Stimulated activated CD4-positive, alpha-beta T cell treated with anti-CD3 and anti-CD28 coated beads, Interleukin-2, amount 100 ng/mL, for 4 hours (primary cell): Measurements from ENCODE around the gene SORD.
"Not testable (repeated sequence)": the region's sequence is repeated elsewhere in the genome, so short reads cannot be mapped to it uniquely, and the experiment has no call there.

ENCODE experiments used
- DNase-seq: peaks from one replicate; pipeline ENCODE4 v3.0.0-alpha.2; 2020; ENCODE audit warnings: low read depth

SORD gene

DNA sequence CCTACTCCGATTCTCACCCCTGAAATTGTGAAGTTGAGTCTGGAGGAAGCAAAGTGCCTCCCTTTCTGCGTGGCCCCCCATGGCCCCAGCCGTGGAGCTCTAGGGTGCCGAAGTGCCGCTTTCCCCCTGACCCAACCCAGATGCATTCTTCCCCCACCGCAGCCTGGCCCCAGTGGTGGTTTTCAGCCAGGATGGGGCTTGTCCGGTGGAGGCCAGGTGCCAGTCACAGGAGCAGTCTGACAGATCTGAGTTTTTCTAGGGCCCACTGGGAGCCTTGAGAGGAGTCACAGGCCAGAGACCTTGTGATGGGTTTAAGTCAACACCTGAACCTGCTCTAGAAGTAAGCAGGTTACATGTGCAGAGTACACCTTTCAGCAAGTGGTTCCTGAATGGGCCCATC, 39.3 kb downstream of the SORD start:
- not testable (repeated sequence) for DNase-seq

DNA sequence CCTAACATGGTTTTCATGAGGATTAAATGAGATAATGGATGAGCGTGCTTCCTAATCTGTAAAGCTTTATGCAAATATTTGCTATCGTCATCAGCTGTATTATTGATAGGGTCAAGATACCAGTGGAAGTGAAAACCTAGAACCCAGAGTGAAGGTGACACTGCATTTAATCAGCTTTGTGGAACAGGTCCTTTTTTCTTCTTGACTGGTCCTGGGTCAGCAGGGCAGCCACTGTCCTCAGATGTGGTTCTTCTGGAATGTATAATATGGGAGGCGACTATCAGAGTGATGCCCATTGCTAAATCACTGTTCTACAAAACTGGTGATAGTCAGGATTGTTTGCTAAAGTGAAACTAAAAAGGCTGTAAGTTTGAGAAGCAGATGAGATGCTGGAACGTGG, 41.4 kb downstream of the SORD start:
- no peak for DNase-seq

DNA sequence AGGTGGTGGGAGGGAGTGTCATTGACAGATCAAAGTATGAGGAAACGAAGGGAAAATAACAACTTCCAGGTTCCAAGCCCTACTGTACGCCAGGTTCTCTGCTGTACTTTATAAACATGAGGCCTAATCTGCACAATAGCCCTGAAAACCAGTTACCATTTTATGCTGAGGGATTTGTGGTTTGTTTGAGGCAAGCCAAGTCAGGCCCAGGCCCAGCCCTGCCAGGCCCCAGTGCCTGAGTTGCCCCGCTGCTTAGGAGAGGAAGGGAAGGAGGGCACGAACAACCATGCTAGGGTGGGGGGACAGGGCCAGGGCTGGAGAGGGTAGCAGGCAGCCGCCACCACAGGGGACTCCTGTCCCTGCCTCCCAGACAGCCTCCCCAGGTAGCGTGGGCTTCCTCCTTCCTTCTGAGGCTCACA, 47.0 kb downstream of the SORD start:
- not testable (repeated sequence) for DNase-seq

DNA sequence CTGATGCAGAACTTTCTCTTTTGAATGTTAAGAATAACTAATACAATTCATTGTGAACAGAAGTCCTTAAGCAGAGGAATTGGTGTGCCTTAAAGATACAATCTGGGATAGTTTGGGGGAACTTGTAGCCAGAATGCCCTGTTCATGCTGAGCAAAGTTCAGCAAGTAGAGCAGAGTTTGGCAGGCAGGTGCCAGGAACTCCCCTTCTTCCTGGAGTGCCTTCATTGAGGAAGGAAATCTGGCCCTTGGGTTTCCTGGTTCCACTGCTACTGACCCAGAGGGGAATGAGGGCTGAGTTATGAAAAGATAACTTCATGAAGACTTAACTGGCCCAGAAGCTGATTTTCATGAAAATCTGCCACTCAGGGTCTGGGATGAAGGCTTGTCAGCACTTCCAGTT, 50.6 kb downstream of the SORD start:
- not testable (repeated sequence) for DNase-seq

DNA sequence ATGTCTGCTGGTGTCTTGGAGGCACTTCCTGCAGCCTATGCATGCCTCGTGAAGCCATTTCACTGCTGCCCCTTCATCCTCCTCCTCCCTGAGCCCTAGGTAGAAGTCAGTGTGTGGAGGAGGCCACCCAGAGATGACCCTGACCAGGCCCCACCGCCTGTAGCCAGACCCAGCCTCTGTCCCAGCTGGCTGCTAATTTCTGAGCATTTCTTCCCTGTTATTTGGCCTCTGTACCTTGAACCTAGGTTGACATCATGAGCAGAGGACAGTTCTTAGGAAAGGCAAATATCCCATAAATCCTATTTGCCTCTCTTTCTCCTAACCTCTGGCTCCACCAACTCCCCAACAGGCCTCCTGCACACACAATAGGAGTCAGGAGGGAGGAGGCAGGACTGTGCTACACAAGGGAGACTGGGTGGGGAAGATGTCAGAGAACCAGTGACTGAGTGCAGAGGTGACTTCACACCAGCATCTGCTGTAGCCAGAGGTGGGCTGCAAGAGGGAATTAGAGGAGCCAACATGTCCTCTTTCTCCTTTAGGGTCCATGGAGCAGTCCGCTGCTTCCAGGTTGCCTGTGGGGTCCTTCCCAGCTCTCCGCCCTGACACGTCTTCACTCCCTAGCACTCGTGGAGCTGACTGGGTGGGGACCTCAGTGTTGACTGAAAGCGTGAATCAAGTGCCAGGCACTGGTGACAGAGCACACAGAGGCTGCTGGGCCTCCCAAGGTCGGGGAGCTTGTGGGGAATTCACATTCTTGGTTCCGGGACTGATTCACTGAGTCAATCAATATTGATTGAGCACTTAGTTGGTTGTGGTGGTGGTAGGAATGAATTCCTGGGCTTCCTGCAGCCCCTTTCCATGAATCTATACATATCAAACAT, 52.7 kb downstream of the SORD start:
- DNase-seq, result not testable (repeated sequence)

DNA sequence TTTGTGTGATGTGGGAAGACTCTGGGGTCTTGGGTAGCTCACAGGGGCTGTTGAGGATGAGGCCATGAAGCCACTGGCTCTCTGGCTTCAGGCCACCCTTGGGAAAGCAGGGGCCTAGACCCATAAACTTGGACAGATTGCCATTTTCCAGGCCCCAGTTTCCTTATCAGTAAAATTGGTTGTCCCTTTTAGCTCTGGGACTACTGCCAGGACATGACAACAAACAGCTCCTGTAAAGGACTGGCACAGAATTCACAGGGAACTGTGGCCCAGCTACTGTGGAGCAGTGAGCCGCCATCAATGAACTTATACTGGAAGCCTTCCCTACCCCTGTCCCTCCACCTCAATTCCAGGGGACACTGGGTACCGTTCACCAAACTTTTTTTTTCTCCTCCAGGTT, 54.4 kb downstream of the SORD start:
- DNase-seq, result not testable (repeated sequence)

DNA sequence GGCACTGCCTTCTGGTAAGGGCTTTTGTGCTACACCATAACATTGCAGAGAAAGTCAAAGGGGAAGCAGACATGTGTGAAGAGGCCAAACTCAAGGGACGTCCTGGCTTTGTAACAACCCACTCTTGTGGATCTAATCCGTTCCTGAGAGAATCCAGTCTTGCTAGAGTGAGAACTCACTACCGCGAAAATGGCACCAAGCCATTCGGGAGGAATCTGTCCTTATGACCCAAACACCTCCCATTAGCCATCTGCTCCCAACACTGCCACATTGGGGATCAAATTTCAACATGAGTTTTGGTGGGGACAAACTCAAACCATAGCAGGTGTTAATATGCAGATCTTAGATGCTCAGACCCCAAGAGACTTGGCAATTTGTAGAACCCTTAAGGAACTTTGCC, 56.2 kb downstream of the SORD start:
- DNase-seq, result not testable (repeated sequence)

DNA sequence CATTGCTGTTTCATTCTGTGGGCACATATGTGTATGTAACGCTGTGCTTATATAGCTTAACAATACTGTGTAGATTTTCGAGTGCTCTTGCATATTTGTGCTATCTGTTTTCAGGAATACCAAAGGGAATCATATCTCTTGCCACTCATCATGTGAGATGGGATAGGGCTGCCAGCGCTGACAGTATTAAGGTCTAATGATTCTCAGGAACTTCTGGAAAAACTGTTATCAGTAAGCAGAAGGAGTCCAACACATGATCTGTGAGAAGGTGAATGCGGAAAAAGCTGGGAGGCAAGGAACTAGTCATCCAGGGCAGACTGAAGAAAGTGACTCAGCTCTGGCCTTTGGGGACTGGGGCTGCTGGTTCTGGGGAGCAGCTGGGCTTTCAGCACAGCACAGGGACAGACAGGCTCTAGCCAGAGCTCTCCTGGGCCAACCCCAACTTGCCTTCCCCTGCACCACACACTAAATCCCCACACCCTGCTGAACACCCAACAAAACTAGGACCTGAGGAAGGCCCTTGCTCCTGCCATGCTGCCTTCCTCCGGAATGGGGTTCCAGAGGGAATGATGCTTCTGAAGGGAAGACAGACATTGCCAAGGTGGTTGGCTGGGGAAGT, 56.7 kb downstream of the SORD start:
- DNase-seq, result not testable (repeated sequence)

DNA sequence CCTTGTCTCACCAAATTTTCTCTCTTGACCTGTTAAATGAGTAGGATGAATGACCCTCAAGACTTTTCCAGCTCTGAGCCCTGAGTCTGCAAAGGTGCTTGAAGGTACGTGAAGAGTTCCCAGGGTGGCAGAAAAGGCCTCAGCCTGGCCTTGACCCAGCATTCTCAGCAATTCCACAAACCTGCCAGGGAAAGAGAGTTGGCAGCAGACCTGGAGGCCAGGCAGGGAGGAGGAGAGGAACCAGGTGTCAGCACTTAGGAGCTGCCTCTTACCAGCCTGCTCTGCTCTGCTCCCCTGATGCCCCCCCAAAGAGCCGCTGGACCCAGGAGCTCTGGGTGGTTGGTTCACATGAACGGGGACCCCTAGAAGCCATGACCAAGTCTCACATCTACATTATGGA, 57.6 kb downstream of the SORD start:
- not testable (repeated sequence) for DNase-seq

DNA sequence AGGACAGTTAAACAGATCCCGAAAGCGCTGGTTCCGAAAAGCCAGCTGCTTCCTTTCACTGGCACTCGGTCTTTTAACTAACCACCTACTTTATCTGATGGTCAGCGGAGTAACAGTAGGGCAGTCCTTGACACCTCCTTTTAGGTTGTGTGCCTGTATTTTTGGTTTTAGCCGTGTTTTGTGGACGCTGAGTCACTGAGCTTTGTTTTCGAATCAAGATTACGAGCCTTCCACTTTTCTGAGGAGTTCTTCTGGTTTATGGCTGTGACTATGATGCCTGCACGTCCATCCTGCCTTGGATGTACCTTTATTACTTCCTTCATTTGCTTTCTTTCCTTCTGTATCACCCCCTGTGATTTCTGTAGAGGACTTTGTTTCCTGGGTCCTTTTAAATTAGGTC, 59.4 kb downstream of the SORD start:
- DNase-seq, result not testable (repeated sequence)

DNA sequence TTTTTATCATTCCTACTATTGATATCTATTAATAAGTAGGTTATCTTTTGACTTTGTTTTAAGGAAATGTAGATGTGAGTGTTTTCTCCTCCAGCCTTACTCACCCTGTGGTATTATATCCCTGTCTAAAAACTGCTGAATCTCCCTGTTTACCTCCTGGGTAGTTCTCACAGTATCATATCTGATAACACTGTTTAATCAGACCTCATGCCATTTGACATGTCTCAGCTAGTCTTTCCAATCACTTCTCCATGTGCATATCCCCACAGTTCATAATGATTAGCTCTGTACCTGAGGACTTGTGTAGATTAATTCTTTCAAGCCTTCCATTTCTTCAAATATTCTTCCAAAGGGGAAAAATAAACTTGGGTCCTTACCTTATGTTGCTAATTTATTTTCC, 60.2 kb downstream of the SORD start:
- no peak for DNase-seq

DNA sequence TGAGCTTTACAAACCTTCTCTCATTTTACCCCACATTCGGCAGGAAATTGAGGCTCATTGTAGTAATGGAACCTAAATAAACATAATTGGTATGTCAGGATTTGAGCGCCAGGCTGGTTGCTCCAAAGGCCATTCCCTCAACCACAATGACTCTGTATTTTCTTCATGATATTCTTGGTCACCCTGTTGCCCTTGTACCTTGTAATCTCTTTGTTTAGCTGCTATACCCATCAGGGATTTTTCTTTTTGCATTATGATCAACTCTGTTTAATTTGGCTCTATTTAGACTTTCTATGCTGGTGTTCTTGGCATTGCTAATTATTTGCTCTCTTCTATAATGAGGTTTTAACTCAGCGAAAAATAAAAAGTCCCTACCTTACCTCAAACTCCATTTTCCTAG, 61.2 kb downstream of the SORD start:
- no peak for DNase-seq

DNA sequence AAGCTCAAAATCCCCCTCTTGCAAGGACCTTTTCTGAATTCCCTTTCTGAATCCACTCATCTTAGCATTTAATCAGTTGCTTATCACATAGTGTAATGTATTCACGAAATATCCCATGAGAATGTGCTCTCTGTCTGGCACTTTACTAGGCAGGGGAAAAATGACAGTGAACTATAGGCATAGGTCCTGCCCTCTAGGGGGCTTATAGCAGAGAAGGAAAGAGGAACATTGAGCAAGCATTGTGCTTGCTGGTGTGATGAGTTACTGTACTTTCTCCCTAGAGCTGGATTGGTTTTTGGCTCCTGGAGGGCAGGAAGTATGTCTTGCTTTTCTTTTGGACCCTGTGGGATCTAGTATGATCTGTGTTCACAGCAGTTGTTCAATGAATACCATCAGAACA, 64.5 kb downstream of the SORD start:
- no peak for DNase-seq

DNA sequence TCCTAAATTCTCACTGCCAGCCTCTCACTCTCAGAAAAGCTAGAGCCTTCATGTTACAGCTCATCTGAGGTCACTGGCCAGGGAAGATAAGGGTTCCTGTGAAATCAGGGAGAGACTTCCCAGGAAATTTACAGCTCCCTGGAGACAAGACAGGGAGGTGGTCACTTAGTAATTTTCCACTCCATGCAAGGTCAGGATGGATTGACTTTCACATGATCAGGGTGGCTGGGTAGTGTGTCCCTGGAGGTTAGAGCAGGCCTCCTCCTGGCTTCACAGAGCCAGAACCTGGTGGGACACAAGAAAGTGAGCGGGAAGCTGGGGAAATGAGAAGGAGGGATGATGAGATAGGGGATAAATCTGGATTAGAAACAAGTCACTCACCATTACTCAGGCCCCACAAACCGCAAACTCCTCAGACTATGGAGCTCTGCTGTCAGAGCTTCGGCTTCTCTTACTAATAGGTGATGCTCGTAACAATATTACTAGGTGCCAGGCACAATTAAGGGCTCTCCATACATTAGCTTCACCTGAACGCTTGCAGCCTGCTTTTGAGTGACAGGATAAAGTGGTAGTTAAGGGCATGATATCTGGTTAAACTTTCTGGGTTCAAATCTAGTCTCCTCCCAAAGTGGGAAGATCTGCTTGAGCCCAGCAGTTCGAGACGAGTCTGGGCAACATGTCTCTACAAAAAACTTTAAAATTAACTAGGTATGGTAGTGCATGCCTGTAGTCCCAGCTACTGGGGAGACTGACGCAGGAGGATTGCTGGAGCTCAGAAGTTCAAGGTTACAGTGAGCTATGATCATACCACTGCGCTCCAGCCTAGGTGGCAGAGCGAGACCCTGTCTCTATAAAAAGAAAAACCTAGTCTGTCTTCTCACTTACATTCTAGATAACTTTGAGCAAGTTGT, 66.1 kb downstream of the SORD start:
- no peak for DNase-seq

DNA sequence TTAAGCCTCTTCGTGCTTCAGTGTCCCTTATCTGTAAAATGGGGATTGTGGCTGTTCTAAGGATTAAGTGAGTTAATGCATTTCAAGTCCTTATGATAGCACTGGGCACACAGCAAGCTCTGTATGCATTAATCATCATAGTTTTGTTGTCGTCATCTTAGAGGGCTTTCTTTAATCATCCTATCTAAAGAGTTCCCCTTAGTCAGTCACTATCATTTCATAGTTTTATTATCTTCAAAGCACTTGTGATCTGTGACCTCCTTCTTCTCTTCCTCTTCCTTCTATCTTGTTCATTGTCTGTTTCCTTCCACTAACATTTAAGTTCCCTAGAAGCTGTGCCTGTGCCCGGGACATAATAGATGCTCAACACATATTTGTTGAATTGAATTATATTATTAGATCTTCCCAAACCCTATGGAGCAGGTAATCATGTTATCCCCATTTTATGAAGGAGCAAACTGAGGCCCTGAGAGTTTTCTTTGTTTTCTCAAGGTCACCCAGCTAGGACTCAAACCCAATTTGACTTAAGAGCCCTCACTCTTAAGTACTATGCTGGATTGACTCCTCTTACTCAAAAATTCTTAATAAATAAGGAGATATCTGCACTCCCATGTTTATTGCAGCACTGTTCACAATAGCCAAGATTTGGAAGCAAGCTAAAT, 66.8 kb downstream of the SORD start:
- no peak for DNase-seq

DNA sequence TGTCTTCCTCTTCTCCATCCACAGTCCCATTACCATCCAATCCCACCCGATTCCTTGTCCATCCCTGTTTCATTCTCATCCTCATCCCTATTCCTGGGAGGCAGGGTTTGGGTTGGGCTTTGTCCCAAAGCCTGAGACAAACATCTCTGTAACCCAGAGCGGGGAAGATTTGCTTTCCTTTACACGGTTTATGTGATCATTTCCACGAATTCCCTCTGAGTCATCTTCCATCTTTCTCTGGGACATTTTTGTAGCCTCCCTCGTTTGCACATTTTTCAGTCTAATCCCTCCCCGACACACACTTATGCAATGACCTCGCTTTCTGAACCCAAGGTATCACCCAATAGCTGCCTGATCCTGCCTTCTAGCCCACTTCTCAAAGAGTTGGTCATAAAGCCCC, 68.2 kb downstream of the SORD start:
- no peak for DNase-seq

DNA sequence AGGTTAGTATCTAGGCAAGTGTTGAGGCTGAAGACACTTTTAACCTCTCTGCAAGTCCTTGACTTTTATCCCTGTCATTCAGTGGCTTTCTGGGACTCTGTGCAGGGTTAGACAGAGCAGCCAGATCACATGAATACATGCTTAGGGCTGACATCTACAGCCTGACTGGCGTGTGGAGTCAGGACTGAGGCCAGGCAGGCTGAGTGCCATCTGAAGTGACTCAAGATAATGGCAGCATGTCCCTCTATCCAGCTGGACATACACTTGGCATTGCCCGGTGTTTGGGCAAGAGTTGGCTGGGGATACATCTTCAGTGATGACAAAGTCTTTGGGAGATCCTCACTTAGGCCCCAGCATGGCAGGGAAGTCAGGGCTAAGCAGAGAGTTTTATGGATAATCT, 68.6 kb downstream of the SORD start:
- DNase-seq, result no peak

DNA sequence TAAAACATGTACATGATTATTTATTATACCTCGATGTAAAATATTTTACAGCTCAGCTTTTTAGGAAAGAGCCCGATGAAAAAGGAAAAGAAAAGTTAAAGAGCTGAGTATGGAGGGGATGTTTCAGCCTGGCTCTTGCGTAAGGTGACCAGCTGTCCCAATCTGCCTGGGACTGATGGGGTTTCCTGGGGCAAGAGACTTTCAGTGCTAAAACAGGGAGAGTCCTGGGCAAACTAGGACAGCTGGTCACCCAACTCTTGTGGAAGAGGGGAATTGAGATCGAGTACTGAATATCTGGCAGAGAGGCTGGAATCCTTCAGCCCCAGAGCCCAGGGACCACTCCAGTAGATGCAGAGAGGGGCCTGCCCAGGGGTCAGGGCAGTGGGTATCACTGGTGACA, 70.0 kb downstream of the SORD start:
- no peak for DNase-seq

DNA sequence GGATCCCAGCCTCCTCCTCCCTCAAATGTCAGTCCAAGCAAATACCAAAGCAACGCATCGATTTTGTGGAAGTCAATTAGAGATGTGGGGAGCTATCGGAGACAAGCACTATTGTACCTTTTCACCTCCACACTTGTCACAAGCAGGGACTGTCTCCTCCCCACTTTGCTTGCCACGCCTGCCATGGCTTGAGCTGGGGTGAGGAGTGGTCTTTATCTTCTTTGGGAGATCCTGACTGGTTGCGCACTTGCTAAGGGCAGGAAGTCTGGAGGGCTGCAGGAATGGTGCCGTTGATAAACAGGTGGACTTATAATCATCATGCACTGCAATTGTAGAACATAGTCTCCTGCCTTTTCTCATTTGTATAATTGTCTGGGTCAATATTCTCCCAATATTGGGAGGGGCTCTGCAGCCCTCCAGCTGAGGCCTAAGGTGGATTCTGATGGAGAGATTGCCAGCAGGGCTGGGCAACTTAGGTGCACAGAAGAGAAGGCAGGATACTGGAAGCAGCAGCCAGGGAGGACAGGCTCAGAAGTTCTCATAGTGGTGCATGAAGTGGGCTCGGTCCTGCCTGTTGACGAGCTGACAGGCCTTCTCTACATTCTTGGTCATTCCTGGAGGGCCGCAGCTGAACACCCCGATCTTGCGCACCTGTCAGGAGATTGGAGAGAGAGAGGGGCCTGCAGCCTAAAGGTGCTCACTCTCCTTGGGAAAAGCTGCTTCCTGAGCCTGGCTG, 70.8 kb downstream of the SORD start:
- no peak for DNase-seq

DNA sequence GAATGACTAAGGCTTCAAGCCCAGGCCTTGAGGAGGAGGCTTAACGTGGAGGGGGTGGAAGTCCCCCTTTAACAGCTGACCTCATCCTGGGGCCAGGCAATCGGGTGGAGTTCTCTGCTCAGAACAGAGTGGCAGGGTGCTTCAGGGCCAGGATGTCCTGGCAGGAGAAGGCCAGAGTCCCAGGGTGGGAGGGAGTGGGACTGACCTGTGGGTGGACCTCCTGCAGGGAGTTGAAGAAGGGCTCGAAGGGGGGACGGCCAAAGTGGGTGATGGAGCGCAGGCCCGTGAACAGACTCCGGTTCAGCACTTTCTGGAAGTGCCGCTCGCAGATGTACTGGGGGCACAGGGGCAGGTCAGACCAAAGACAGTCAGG, 71.3 kb downstream of the SORD start:
- no peak for DNase-seq

DNA sequence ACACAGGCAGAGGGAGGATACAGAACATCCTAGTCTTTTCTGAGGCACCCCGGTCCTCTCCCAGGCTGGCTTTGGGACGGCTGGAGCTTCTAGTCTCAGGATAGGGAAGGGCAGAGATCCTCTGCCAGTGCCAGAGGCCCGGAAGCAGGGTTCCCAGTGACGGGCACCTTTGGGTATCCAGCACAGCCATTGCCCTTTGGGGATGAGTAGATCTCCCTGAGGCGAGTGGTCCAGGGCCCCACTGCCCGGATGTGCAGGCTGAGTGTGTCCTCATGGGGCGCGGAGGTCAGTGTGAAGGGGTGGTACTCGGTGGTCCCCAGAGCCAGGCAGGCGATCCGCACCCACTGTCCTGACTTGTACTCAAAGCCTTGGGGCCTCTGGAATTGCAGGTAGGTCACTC, 72.7 kb downstream of the SORD start:
- DNase-seq, result no peak
